ENCODE data around the gene JARID2. TPM values are rescaled to one million over a fixed set of nuclear protein-coding genes. Genes with fewer than 3 reads are reported as not detected.

JARID2 gene
- total and polyA plus RNA-seq, 7 donors: 1.1 to 16.1 (median 4.9) TPM

GRCh38 chr6:15282334-15282733 is 36.5 kb downstream of the JARID2 start:
- 89 to 94% (median 89%) methylated on average over 4 of the region's 4 CpGs for WGBS, 3 donors
- no peak for TF ChIP-seq CTCF (IDR thresholded peaks at IDR 0.05)
- intact Hi-C loops (cut with DNase I): no loop called here
- Histone ChIP-seq H3K36me3 (ENCODE audit: insufficient read depth in 1 of 2, low read depth in 1 of 2) (no peaks in the 10 kb centered on the region), H3K27ac (no peak overlapping the region), H3K4me3 (no peak overlapping the region), H3K27me3 (ENCODE audit: insufficient read depth in 3 of 3, low read length in 2 of 3) (no peaks in the 10 kb centered on the region), H3K9me3 (no peaks in the 10 kb centered on the region), H3K4me1 (peaks cover 37% of the 10 kb centered on the region)
- no peak for DNase-seq
- ATAC-seq: no peak

GRCh38 chr6:15283986-15284361 is 38.1 kb downstream of the JARID2 start:
- Histone ChIP-seq H3K27ac (no peak overlapping the region), H3K36me3 (ENCODE audit: insufficient read depth in 1 of 2, low read depth in 1 of 2) (no peaks in the 10 kb centered on the region), H3K9me3 (no peaks in the 10 kb centered on the region), H3K4me1 (peaks cover 47% of the 10 kb centered on the region), H3K27me3 (ENCODE audit: insufficient read depth in 3 of 3, low read length in 2 of 3) (no peaks in the 10 kb centered on the region), H3K4me3 (no peak overlapping the region)
- 81 to 89% (median 84%) methylated on average over 3 of the region's 3 CpGs for WGBS, 3 donors
- no peak for ATAC-seq
- intact Hi-C loops (cut with DNase I): no loop called here
- TF ChIP-seq CTCF (IDR thresholded peaks at IDR 0.05): no peak
- DNase-seq: no peak

GRCh38 chr6:15284743-15285142 is 38.9 kb downstream of the JARID2 start:
- no peak for TF ChIP-seq CTCF (IDR thresholded peaks at IDR 0.05)
- 94 to 97% (median 97%) methylated on average over 1 of the region's 1 CpG for WGBS, 3 donors
- Histone ChIP-seq H3K9me3 (no peaks in the 10 kb centered on the region), H3K4me1 (peaks cover 47% of the 10 kb centered on the region), H3K27ac (no peak overlapping the region), H3K27me3 (ENCODE audit: insufficient read depth in 3 of 3, low read length in 2 of 3) (no peaks in the 10 kb centered on the region), H3K4me3 (no peak overlapping the region), H3K36me3 (ENCODE audit: insufficient read depth in 1 of 2, low read depth in 1 of 2) (no peaks in the 10 kb centered on the region)
- intact Hi-C loops (cut with DNase I): no loop called here
- no peak for DNase-seq
- no peak for ATAC-seq

GRCh38 chr6:15285682-15286294 is 39.9 kb downstream of the JARID2 start:
- peaks cover 45% of the 10 kb centered on the region for H3K4me1 ChIP-seq

More at GRCh38 chr6:15285682-15286294, 39.9 kb downstream of the JARID2 start:
- Histone ChIP-seq H3K9me3 (no peaks in the 10 kb centered on the region), H3K4me3 (no peak overlapping the region), H3K27me3 (ENCODE audit: insufficient read depth in 3 of 3, low read length in 2 of 3) (no peaks in the 10 kb centered on the region), H3K36me3 (ENCODE audit: insufficient read depth in 1 of 2, low read depth in 1 of 2) (no peaks in the 10 kb centered on the region), H3K27ac (no peak overlapping the region)
- intact Hi-C loops (cut with DNase I): no loop called here
- ATAC-seq: no peak
- 89 to 96% (median 92%) methylated on average over 3 of the region's 3 CpGs for WGBS, 3 donors
- TF ChIP-seq CTCF (IDR thresholded peaks at IDR 0.05): no peak
- no peak for DNase-seq
